Naive thymus-derived CD4-positive, alpha-beta T cell (primary cell): ENCODE data around the gene LAMB2. TPM values are rescaled to one million over a fixed set of nuclear protein-coding genes. Genes with fewer than 3 reads are reported as not detected.

Source experiments
- ATAC-seq: fragments of 150-1000 bp; cut with Tn5 transposase; 2 replicates; pipeline ENCODE4 v1.10.0; 2021; ENCODE audit warnings: mild to moderate bottlenecking, moderate library complexity
- CTCF ChIA-PET: fragments of 350-600 bp; sonication (Branson Sonifier 250); formaldehyde crosslinking; loops from one replicate; lab custom pipeline; 2021; ENCODE audit warnings: antibody characterized with exemption; lab: Charles Lee
- POLR2A ChIA-PET: fragments of 350-600 bp; sonication (Branson Sonifier 250); formaldehyde crosslinking; loops from one replicate; lab custom pipeline; 2021; ENCODE audit warnings: antibody characterized with exemption, inconsistent platforms; lab: Charles Lee
- DNase-seq, 9 donors: peaks; one replicate each; pipeline versions ENCODE4 v3.0.0 to v3.0.0-alpha.2; 2020 to 2022; ENCODE audit warnings: mixed read lengths in 1 of 9
- H3K27ac ChIP-seq: one replicate; pipeline ENCODE4 v1.7.0; 2013; ENCODE audit warnings: mild to moderate bottlenecking, low read depth, low read length, moderate library complexity
- H3K27me3 ChIP-seq, 2 donors: one replicate each; pipeline ENCODE4 v1.7.0; 2013; ENCODE audit warnings: low read length in 2 of 2, mild to moderate bottlenecking in 2 of 2, moderate library complexity in 2 of 2; ENCODE audit not compliant: control insufficient read depth in 2 of 2, insufficient read depth in 2 of 2
- H3K36me3 ChIP-seq, 3 experiments: 1 replicate in 2 of 3; 2 replicates in 1 of 3; pipeline ENCODE4 v1.7.0; 2013; ENCODE audit warnings: low read length in 3 of 3, mild to moderate bottlenecking in 3 of 3, moderate library complexity in 1 of 3; ENCODE audit not compliant: insufficient read depth in 3 of 3, control insufficient read depth in 2 of 3
- H3K4me1 ChIP-seq, 2 donors: one replicate each; pipeline ENCODE4 v1.7.0; 2013; ENCODE audit warnings: low read length in 2 of 2, mild to moderate bottlenecking in 2 of 2, moderate library complexity in 1 of 2; ENCODE audit not compliant: control insufficient read depth in 2 of 2, insufficient read depth in 2 of 2
- H3K4me3 ChIP-seq: 2 replicates; pipeline ENCODE4 v1.7.0; 2013; ENCODE audit warnings: mild to moderate bottlenecking, low read length
- H3K9me3 ChIP-seq, 3 experiments: 1 replicate in 2 of 3; 2 replicates in 1 of 3; pipeline ENCODE4 v1.7.0; 2013; ENCODE audit warnings: low read length in 3 of 3; ENCODE audit not compliant: control insufficient read depth in 2 of 3
- H3K27ac Mint-ChIP-seq, 9 donors: one replicate each; pipeline ENCODE4 v1.8.0; 2020 to 2022; ENCODE audit warnings: mixed read lengths in 9 of 9, mild to moderate bottlenecking in 8 of 9, moderate library complexity in 5 of 9, inconsistent platforms in 2 of 9
- H3K27me3 Mint-ChIP-seq, 5 donors: one replicate each; pipeline ENCODE4 v1.8.0; 2021 to 2022; ENCODE audit warnings: mixed read lengths in 5 of 5, mild to moderate bottlenecking in 1 of 5
- H3K36me3 Mint-ChIP-seq, 5 donors: one replicate each; pipeline ENCODE4 v1.8.0; 2020 to 2022; ENCODE audit warnings: mixed read lengths in 5 of 5, mild to moderate bottlenecking in 3 of 5, inconsistent platforms in 1 of 5
- H3K4me1 Mint-ChIP-seq, 7 donors: one replicate each; pipeline ENCODE4 v1.8.0; 2020 to 2022; ENCODE audit warnings: mixed read lengths in 7 of 7, mild to moderate bottlenecking in 3 of 7, inconsistent platforms in 1 of 7
- H3K4me3 Mint-ChIP-seq, 10 donors: one replicate each; pipeline ENCODE4 v1.8.0; 2020 to 2022; ENCODE audit warnings: mild to moderate bottlenecking in 10 of 10, mixed read lengths in 10 of 10, moderate library complexity in 6 of 10, inconsistent platforms in 2 of 10
- H3K9me3 Mint-ChIP-seq, 11 donors: one replicate each; pipeline ENCODE4 v1.8.0; 2020 to 2022; ENCODE audit warnings: mixed read lengths in 11 of 11, mild to moderate bottlenecking in 4 of 11, inconsistent platforms in 1 of 11, moderate library complexity in 1 of 11
- intact Hi-C, 2 donors: fragments of 100-400 bp; cut with micrococcal nuclease; formaldehyde crosslinking; loops; one replicate each; pipeline ENCODE4 v1.15.1; 2023
- polyA plus RNA-seq, 2 donors: library from polyadenylated mRNA; unstranded; fragments of 300-500 nt; fragmentation: Illumina TruSeq; gene quantifications; one replicate each; pipeline ENCODE4 v1.2.3, GENCODE V29; 2021
- total RNA-seq, 6 experiments: library from RNA in 5 of 6; stranded (reverse) in 5 of 6; gene quantifications; 1 replicate in 5 of 6; 2 replicates in 1 of 6; pipeline ENCODE4 v1.2.3 and lab custom pipeline; 2021 to 2026

Gene LAMB2
- total and polyA plus RNA-seq, 7 experiments from 2014 or later, result 1.2 to 5.0 (median 1.9) TPM; not detected in 3

DNA sequence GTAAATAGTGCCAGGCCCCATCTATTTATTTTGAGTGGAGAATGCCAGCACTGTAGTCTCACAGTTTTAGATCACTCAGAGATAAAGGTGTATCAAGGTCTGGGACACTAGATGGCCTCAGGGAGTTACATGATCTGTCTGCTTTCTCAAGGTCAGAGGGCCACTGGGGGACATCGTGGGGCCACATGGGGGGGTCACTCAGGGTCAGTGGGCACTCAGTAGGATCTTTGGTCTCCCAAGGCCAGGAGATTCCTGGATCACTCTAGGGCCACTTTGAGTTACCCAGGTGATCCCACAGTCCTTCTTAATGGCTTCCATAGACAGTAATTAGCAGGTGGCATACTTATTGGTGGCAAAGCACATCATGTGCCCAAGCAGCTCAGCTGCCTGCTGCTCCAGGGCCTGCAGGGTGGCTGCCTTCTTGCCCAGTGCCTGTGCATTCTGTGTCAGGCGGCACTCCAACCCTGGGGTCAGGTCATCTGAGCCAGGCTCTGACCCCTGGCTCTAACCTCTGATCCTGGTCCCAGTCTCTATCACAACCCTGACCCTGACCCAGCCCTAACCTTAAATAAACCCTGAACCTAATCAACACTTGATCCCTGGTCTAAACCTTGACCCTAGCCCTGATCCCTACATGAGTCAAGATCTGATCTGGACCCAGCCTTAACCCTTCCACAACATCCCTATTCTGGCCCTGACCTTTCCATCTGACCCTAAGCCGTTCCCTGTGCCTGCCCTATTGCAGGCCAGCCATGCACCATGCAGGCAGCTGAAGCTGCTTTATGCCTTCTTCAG is 1.8 kb upstream of the LAMB2 start:
- DNase-seq (no peak), ATAC-seq (no peak)
- Mint-ChIP-seq H3K4me1 (peaks cover 0 to 11% (median 0%) of the 10 kb centered on the region in 7 donors), H3K4me3 (no peak overlapping the region), H3K27ac (no peak overlapping the region), H3K36me3 (peaks cover 0 to 3% (median 0%) of the 10 kb centered on the region in 5 donors), H3K27me3 (peaks cover 16 to 22% (median 20%) of the 10 kb centered on the region in 5 donors), H3K9me3 (peaks cover 0 to 2% (median 0%) of the 10 kb centered on the region in 11 donors)
- CTCF ChIA-PET, result no interaction called here
- no peak overlapping the region for H3K27ac ChIP-seq
- POLR2A ChIA-PET, result interaction anchor here (1.5 kb wide), 1 partner anchor 27 kb away, joined by 3 read pairs; no protein-coding TSS in a partner anchor
- no peaks in the 10 kb centered on the region for H3K36me3 ChIP-seq
- no peaks in the 10 kb centered on the region for H3K4me1 ChIP-seq
- H3K4me3 ChIP-seq, result no peak overlapping the region
- no peaks in the 10 kb centered on the region for H3K27me3 ChIP-seq
- H3K9me3 ChIP-seq, result no peaks in the 10 kb centered on the region
- intact Hi-C loops, result no loop called here

DNA sequence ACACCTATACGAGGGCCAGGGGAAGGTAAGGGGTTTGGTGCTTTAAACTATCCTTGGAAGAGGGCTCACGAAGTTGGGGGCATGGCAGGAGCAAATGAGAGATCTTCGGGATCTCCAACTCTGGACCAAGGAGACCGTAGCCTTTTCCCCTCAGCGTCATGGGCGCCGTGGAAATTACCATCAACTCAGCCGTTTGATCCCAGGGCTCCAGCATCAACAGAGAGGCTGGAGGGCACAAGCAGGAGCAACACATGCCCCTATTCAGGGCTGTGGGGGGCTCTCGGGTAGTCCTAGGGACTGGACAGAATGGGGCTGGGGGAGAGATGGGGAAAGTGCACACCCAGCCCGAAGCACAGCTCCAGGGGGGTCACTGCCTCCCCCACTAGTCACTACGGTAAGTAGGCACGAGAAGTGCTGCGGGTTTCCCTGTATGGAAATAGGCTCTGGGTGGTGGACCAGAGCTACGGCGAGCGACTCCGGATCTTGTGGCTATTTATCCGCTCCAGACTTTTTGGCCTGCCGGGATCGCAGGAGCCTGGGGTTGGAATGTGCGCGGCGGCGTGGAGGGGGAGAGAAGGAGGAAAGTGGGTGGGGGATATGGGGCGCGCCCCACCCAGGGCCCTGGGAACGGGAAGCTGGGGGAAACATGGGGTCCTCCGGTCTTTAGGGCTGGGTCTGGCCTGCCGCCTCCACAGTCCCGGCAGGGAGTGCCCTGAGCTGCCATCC is 539 bp upstream of the LAMB2 start:
- Mint-ChIP-seq H3K27ac (no peak overlapping the region), H3K36me3 (peaks cover 0 to 3% (median 0%) of the 10 kb centered on the region in 5 donors), H3K4me1 (peaks cover 0 to 11% (median 0%) of the 10 kb centered on the region in 7 donors), H3K4me3 (peak overlapping the region in 5 of 10 donors; percentile 16 to 37 (median 21)), H3K9me3 (peaks cover 0 to 2% (median 0%) of the 10 kb centered on the region in 11 donors), H3K27me3 (peaks cover 16 to 22% (median 20%) of the 10 kb centered on the region in 5 donors)
- Histone ChIP-seq H3K9me3 (no peaks in the 10 kb centered on the region), H3K27me3 (no peaks in the 10 kb centered on the region), H3K4me3 (no peak overlapping the region), H3K36me3 (no peaks in the 10 kb centered on the region), H3K4me1 (no peaks in the 10 kb centered on the region), H3K27ac (no peak overlapping the region)
- intact Hi-C loops, result no loop called here
- CTCF ChIA-PET, result interaction anchor here (0.6 kb wide), 1 partner anchor 798 kb away, joined by 3 read pairs; no protein-coding TSS in a partner anchor
- DNase-seq (no peak), ATAC-seq (peak; percentile 24)
- POLR2A ChIA-PET, result interaction anchor here (1.5 kb wide), 1 partner anchor 26 kb away, joined by 3 read pairs; no protein-coding TSS in a partner anchor

GRCh38 chr3:49132073-49132436 is 795 bp downstream of the LAMB2 start:
- POLR2A ChIA-PET, result interaction anchor here (1.2 kb wide), 1 partner anchor 11 kb away, joined by 5 read pairs; no protein-coding TSS in a partner anchor
- intact Hi-C loops, result no loop called here
- H3K4me3 Mint-ChIP-seq, result no peak overlapping the region
- H3K36me3 Mint-ChIP-seq, result peaks cover 0 to 3% (median 0%) of the 10 kb centered on the region in 5 donors
- Histone ChIP-seq H3K9me3 (no peaks in the 10 kb centered on the region), H3K36me3 (no peaks in the 10 kb centered on the region), H3K27me3 (no peaks in the 10 kb centered on the region), H3K4me3 (no peak overlapping the region), H3K4me1 (no peaks in the 10 kb centered on the region), H3K27ac (no peak overlapping the region)
- DNase-seq, result no peak
- peak overlapping the region in 1 of 9 donors; percentile 25 for H3K27ac Mint-ChIP-seq
- H3K27me3 Mint-ChIP-seq, result peaks cover 16 to 22% (median 17%) of the 10 kb centered on the region in 5 donors
- peaks cover 0 to 11% (median 0%) of the 10 kb centered on the region in 7 donors for H3K4me1 Mint-ChIP-seq
- ATAC-seq, result no peak
- CTCF ChIA-PET, result no interaction called here
- peaks cover 0 to 2% (median 0%) of the 10 kb centered on the region in 11 donors for H3K9me3 Mint-ChIP-seq

DNA sequence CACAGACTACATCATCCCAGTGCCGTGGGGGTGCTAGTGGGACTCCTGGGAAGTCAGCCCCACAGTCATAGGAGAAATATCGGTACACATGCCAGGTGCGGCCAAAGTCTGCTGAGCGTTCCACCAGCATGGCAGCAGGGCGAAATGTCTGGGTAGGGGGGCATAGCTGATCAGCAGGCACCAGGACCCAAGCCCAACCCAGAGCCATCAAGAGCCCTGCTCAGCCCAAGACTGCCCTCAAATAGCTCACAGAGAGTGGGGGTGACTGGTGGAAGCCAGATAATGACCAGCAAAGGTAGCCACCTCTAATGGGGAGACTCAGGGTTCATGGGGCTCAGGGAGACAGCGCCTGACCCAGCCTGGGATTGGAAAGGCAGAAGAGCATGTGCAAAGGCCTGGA is 1.3 kb downstream of the LAMB2 start:
- intact Hi-C loops, result no loop called here

DNA sequence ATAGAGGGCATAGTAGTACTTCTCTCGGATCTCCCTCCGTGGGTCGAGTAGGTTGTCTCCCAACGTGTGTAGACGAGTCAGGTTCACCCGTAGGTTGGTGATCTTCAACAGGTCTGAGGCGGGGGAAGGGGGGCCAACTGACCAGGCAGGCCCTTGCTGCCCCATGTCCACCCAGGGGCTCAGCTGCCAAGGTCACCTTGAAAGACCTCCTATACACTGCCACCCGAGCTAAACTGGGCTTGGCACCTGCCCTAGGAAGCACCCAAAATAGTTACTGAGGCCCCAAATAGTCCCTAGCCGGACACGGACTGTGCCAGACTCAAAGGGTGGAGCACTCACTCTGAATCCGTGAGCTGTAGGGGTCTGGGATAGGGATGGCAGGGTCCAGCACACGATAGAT is 1.8 kb downstream of the LAMB2 start:
- Mint-ChIP-seq H3K4me1 (peaks cover 0 to 11% (median 0%) of the 10 kb centered on the region in 7 donors), H3K4me3 (no peak overlapping the region), H3K27me3 (peaks cover 16 to 22% (median 17%) of the 10 kb centered on the region in 5 donors), H3K9me3 (peaks cover 0 to 2% (median 0%) of the 10 kb centered on the region in 11 donors), H3K27ac (no peak overlapping the region), H3K36me3 (peaks cover 0 to 3% (median 0%) of the 10 kb centered on the region in 5 donors)
- no peak for ATAC-seq
- POLR2A ChIA-PET, result interaction anchor here (0.7 kb wide), 1 partner anchor 31 kb away, joined by 3 read pairs; no protein-coding TSS in a partner anchor
- Histone ChIP-seq H3K9me3 (no peaks in the 10 kb centered on the region), H3K36me3 (no peaks in the 10 kb centered on the region), H3K4me1 (no peaks in the 10 kb centered on the region), H3K27ac (no peak overlapping the region), H3K4me3 (no peak overlapping the region), H3K27me3 (no peaks in the 10 kb centered on the region)
- DNase-seq, result no peak
- intact Hi-C loops, result no loop called here
- CTCF ChIA-PET, result no interaction called here

More for the DNA sequence above, 1.3 kb downstream of the LAMB2 start:
- peaks cover 16 to 22% (median 17%) of the 10 kb centered on the region in 5 donors for H3K27me3 Mint-ChIP-seq
- H3K9me3 ChIP-seq, result no peaks in the 10 kb centered on the region
- ChIA-PET CTCF (no interaction called here), POLR2A (no interaction called here)
- no peak for ATAC-seq
- H3K27ac Mint-ChIP-seq, result peak overlapping the region in 1 of 9 donors; percentile 25
- H3K36me3 Mint-ChIP-seq, result peaks cover 0 to 3% (median 0%) of the 10 kb centered on the region in 5 donors
- DNase-seq, result no peak
- no peaks in the 10 kb centered on the region for H3K27me3 ChIP-seq
- no peaks in the 10 kb centered on the region for H3K36me3 ChIP-seq
- peaks cover 0 to 11% (median 0%) of the 10 kb centered on the region in 7 donors for H3K4me1 Mint-ChIP-seq
- H3K4me1 ChIP-seq, result no peaks in the 10 kb centered on the region
- no peak overlapping the region for H3K4me3 ChIP-seq
- no peak overlapping the region for H3K27ac ChIP-seq
- H3K9me3 Mint-ChIP-seq, result peaks cover 0 to 2% (median 0%) of the 10 kb centered on the region in 11 donors
- no peak overlapping the region for H3K4me3 Mint-ChIP-seq

DNA sequence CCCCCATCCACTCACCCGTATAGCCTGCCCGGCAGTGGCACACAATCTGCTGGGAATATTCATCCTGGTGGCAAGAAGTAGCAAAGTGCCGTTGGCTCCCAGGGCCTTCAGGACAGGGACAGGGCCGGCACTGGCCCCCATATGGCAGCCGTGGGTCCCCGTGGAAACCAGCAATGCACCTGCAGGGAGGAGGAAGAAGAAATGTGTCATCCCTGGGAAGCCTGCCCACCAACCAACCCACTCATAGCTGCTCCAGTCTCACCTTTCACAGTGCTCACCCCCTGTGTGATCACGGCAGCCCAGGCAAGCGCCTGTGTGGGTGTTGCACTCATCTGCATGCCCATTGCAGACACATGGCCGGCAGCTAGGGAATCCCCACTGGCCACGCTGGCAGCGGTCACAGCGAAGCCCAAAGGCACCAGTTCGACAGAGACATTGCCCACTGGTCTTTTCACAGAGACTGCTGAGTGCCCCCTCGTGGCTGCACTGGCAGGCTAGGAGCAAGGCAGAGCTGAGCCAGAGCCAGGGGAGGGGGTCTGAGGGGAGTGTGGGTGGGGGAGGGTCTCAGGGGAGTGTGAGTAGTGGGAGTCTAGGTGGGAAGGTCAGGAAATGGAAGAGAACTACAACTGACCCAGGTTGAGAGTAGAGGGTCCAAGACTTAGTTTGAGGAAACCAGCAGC is 7.7 kb downstream of the LAMB2 start:
- intact Hi-C loops, result loop anchor here in 1 of 2 donors (5.0 kb wide), 1 partner anchor 408 kb away; the partner anchor contains the start of gene IP6K2

More for the DNA sequence above, 7.7 kb downstream of the LAMB2 start:
- POLR2A ChIA-PET, result no interaction called here
- no peaks in the 10 kb centered on the region for H3K36me3 Mint-ChIP-seq
- peaks cover 0 to 4% (median 0%) of the 10 kb centered on the region in 3 experiments for H3K36me3 ChIP-seq
- no peak overlapping the region for H3K4me3 Mint-ChIP-seq
- DNase-seq (no peak), ATAC-seq (no peak)
- no peaks in the 10 kb centered on the region for H3K9me3 ChIP-seq
- H3K4me3 ChIP-seq, result no peak overlapping the region
- no peaks in the 10 kb centered on the region for H3K9me3 Mint-ChIP-seq
- H3K27me3 ChIP-seq, result no peaks in the 10 kb centered on the region
- peak overlapping the region in 2 of 9 donors; percentile 60 to 69 for H3K27ac Mint-ChIP-seq
- no peaks in the 10 kb centered on the region for H3K27me3 Mint-ChIP-seq
- H3K27ac ChIP-seq, result no peak overlapping the region
- H3K4me1 Mint-ChIP-seq, result peaks cover 0 to 10% (median 8%) of the 10 kb centered on the region in 7 donors
- CTCF ChIA-PET, result no interaction called here
- peaks cover 6 to 7% of the 10 kb centered on the region in 2 donors for H3K4me1 ChIP-seq
